ENCODE results near the gene PRKG1.

Gene PRKG1

GRCh38 chr10:51462076-51462779 is 387.9 kb downstream of the PRKG1 start:
- no peak for DNase-seq

- DNase-seq, result no peak
These were observed 394.1 kb downstream of the PRKG1 start for GRCh38 chr10:51468424-51468823.

GRCh38 chr10:51469686-51470085 is 395.4 kb downstream of the PRKG1 start:
- DNase-seq, result no peak

- no peak for DNase-seq
These were observed 397.0 kb downstream of the PRKG1 start for GRCh38 chr10:51471271-51471670.

GRCh38 chr10:51472154-51472553 is 397.9 kb downstream of the PRKG1 start:
- DNase-seq, result no peak

GRCh38 chr10:51479711-51480110 is 405.4 kb downstream of the PRKG1 start:
- no peak for DNase-seq

GRCh38 chr10:51485668-51486067 is 411.4 kb downstream of the PRKG1 start:
- no peak for DNase-seq

- DNase-seq, result no peak
These were observed 413.3 kb downstream of the PRKG1 start for GRCh38 chr10:51487576-51487975.

- no peak for DNase-seq
These were observed 414.6 kb downstream of the PRKG1 start for GRCh38 chr10:51488766-51489408.

GRCh38 chr10:51498424-51498823 is 424.1 kb downstream of the PRKG1 start:
- DNase-seq, result no peak

- no peak for DNase-seq
These were observed 427.1 kb downstream of the PRKG1 start for GRCh38 chr10:51501396-51501795.

GRCh38 chr10:51502124-51502523 is 427.8 kb downstream of the PRKG1 start:
- no peak for DNase-seq

- DNase-seq, result no peak
These were observed 429.1 kb downstream of the PRKG1 start for GRCh38 chr10:51503378-51503777.

- DNase-seq, result no peak
These were observed 433.2 kb downstream of the PRKG1 start for GRCh38 chr10:51507476-51507875.

GRCh38 chr10:51508156-51508555 is 433.9 kb downstream of the PRKG1 start:
- DNase-seq, result no peak

GRCh38 chr10:51510231-51510630 is 435.9 kb downstream of the PRKG1 start:
- no peak for DNase-seq

GRCh38 chr10:51521605-51522004 is 447.3 kb downstream of the PRKG1 start:
- DNase-seq, result no peak

GRCh38 chr10:51522858-51523257 is 448.6 kb downstream of the PRKG1 start:
- no peak for DNase-seq

GRCh38 chr10:51523440-51523839 is 449.2 kb downstream of the PRKG1 start:
- DNase-seq, result no peak

- no peak for DNase-seq
These were observed 449.8 kb downstream of the PRKG1 start for GRCh38 chr10:51524041-51524440.

- DNase-seq, result no peak
These were observed 453.4 kb downstream of the PRKG1 start for GRCh38 chr10:51527522-51528219.

- no peak for DNase-seq
These were observed 454.2 kb downstream of the PRKG1 start for GRCh38 chr10:51528527-51528926.

GRCh38 chr10:51530541-51530940 is 456.3 kb downstream of the PRKG1 start:
- no peak for DNase-seq

- DNase-seq, result no peak
These were observed 457.8 kb downstream of the PRKG1 start for GRCh38 chr10:51532044-51532443.
